Measurements from ENCODE around the gene TSHZ2. TPM values are rescaled to one million over a fixed set of nuclear protein-coding genes. Genes with fewer than 3 reads are reported as not detected.

The TSHZ2 gene
- total RNA-seq, 1 donor, result 3.6 TPM

- H3K9me3 ChIP-seq (ENCODE audit: low read depth, low read length), result no peaks in the 10 kb centered on the region
- no peaks in the 10 kb centered on the region for H3K36me3 ChIP-seq (ENCODE audit: insufficient read depth, low read length)
- H4K20me1 ChIP-seq (ENCODE audit: insufficient read depth, low read length), result no peaks in the 10 kb centered on the region
- no peak overlapping the region for H3K27ac ChIP-seq (ENCODE audit: low read depth, low read length)
- H3K79me2 ChIP-seq (ENCODE audit: insufficient read depth, low read length), result no peaks in the 10 kb centered on the region
- no peaks in the 10 kb centered on the region for H3K4me1 ChIP-seq (ENCODE audit: insufficient read depth, low read length)
- no peak overlapping the region for H3K4me2 ChIP-seq (ENCODE audit: insufficient read depth, low read length)
- TF ChIP-seq CTCF (IDR thresholded peaks at IDR 0.05; ENCODE audit: extremely low read depth, low read depth, low read length), result no peak
- H2AFZ ChIP-seq (ENCODE audit: low read length), result no peak overlapping the region
- no peaks in the 10 kb centered on the region for H3K27me3 ChIP-seq (ENCODE audit: insufficient read depth, low read length)
- DNase-seq (ENCODE audit: insufficient read length, low spot score, missing footprints), result no peak
- no peak overlapping the region for H3K4me3 ChIP-seq (ENCODE audit: insufficient read depth, low read length)
Observed at GRCh38 chr20:53445932-53446331, 473.8 kb downstream of the TSHZ2 start.

GRCh38 chr20:53447316-53447715, 475.2 kb downstream of the TSHZ2 start:
- H4K20me1 ChIP-seq (ENCODE audit: insufficient read depth, low read length), result no peaks in the 10 kb centered on the region
- no peak for TF ChIP-seq CTCF (IDR thresholded peaks at IDR 0.05; ENCODE audit: extremely low read depth, low read depth, low read length)
- no peak overlapping the region for H2AFZ ChIP-seq (ENCODE audit: low read length)
- no peak overlapping the region for H3K4me3 ChIP-seq (ENCODE audit: insufficient read depth, low read length)
- no peaks in the 10 kb centered on the region for H3K9me3 ChIP-seq (ENCODE audit: low read depth, low read length)
- no peaks in the 10 kb centered on the region for H3K4me1 ChIP-seq (ENCODE audit: insufficient read depth, low read length)
- no peaks in the 10 kb centered on the region for H3K79me2 ChIP-seq (ENCODE audit: insufficient read depth, low read length)
- DNase-seq (ENCODE audit: insufficient read length, low spot score, missing footprints), result no peak
- no peak overlapping the region for H3K27ac ChIP-seq (ENCODE audit: low read depth, low read length)
- H3K4me2 ChIP-seq (ENCODE audit: insufficient read depth, low read length), result no peak overlapping the region
- no peaks in the 10 kb centered on the region for H3K36me3 ChIP-seq (ENCODE audit: insufficient read depth, low read length)
- no peaks in the 10 kb centered on the region for H3K27me3 ChIP-seq (ENCODE audit: insufficient read depth, low read length)

GRCh38 chr20:53448426-53448825, 476.3 kb downstream of the TSHZ2 start:
- no peaks in the 10 kb centered on the region for H3K4me1 ChIP-seq (ENCODE audit: insufficient read depth, low read length)
- no peaks in the 10 kb centered on the region for H3K9me3 ChIP-seq (ENCODE audit: low read depth, low read length)
- no peaks in the 10 kb centered on the region for H3K27me3 ChIP-seq (ENCODE audit: insufficient read depth, low read length)
- no peak overlapping the region for H3K4me2 ChIP-seq (ENCODE audit: insufficient read depth, low read length)
- H3K27ac ChIP-seq (ENCODE audit: low read depth, low read length), result no peak overlapping the region
- no peak overlapping the region for H3K4me3 ChIP-seq (ENCODE audit: insufficient read depth, low read length)
- no peaks in the 10 kb centered on the region for H3K36me3 ChIP-seq (ENCODE audit: insufficient read depth, low read length)
- no peak overlapping the region for H2AFZ ChIP-seq (ENCODE audit: low read length)
- no peaks in the 10 kb centered on the region for H4K20me1 ChIP-seq (ENCODE audit: insufficient read depth, low read length)
- TF ChIP-seq CTCF (IDR thresholded peaks at IDR 0.05; ENCODE audit: extremely low read depth, low read depth, low read length), result no peak
- H3K79me2 ChIP-seq (ENCODE audit: insufficient read depth, low read length), result no peaks in the 10 kb centered on the region
- no peak for DNase-seq (ENCODE audit: insufficient read length, low spot score, missing footprints)

- Histone ChIP-seq H3K4me1 (ENCODE audit: insufficient read depth, low read length) (no peaks in the 10 kb centered on the region), H3K9me3 (ENCODE audit: low read depth, low read length) (no peaks in the 10 kb centered on the region), H3K79me2 (ENCODE audit: insufficient read depth, low read length) (no peaks in the 10 kb centered on the region), H2AFZ (ENCODE audit: low read length) (no peak overlapping the region), H3K36me3 (ENCODE audit: insufficient read depth, low read length) (no peaks in the 10 kb centered on the region), H3K4me3 (ENCODE audit: insufficient read depth, low read length) (no peak overlapping the region), H3K4me2 (ENCODE audit: insufficient read depth, low read length) (no peak overlapping the region), H3K27ac (ENCODE audit: low read depth, low read length) (no peak overlapping the region), H3K27me3 (ENCODE audit: insufficient read depth, low read length) (no peaks in the 10 kb centered on the region), H4K20me1 (ENCODE audit: insufficient read depth, low read length) (no peaks in the 10 kb centered on the region)
- no peak for DNase-seq (ENCODE audit: insufficient read length, low spot score, missing footprints)
- TF ChIP-seq CTCF (IDR thresholded peaks at IDR 0.05; ENCODE audit: extremely low read depth, low read depth, low read length), result no peak
Observed at GRCh38 chr20:53448875-53449274, 476.7 kb downstream of the TSHZ2 start.
